GM12878 (cell line): Measurements from ENCODE around the gene FABP1.

Experiments
- BHLHE40 ChIP-seq, 2 experiments: fragments of 450-650 bp in 1 of 2; IDR thresholded peaks; 2 replicates each; pipeline ENCODE4 v1.6.1; 2011 to 2017; ENCODE audit warnings: low read depth in 2 of 2, borderline replicate concordance in 1 of 2, improper control_type of control experiment in 1 of 2, low read length in 1 of 2, mild to moderate bottlenecking in 1 of 2
- CEBPB ChIP-seq, 2 experiments: fragments of 150-350 bp in 1 of 2; IDR thresholded peaks; 2 replicates each; pipeline ENCODE4 v1.6.1; 2012 to 2014; ENCODE audit warnings: low read depth in 2 of 2, low read length in 2 of 2, borderline replicate concordance in 1 of 2, inconsistent platforms in 1 of 2
- CTCF ChIP-seq, 3 experiments: IDR thresholded peaks in 2 of 3; conservative IDR thresholded peaks in 1 of 3; 2 replicates each; pipeline ENCODE4 v1.5.1; 2011; ENCODE audit warnings: low read depth in 3 of 3, low read length in 3 of 3, mild to moderate bottlenecking in 3 of 3, control low read depth in 2 of 3, moderate library complexity in 2 of 3, inconsistent platforms in 1 of 3, mixed read lengths in 1 of 3; ENCODE audit not compliant: control insufficient read depth in 2 of 3, insufficient read depth in 1 of 3; ENCODE audit errors: extremely low read depth in 1 of 3
- EP300 ChIP-seq, 2 experiments: fragments of 150-350 bp in 1 of 2; IDR thresholded peaks; 2 replicates each; pipeline ENCODE4 v1.6.1; 2011 to 2012; ENCODE audit warnings: low read depth in 2 of 2, low read length in 2 of 2, borderline replicate concordance in 1 of 2, improper control_type of control experiment in 1 of 2, inconsistent platforms in 1 of 2; ENCODE audit not compliant: control insufficient read depth in 1 of 2
- EZH2 ChIP-seq: IDR thresholded peaks from 2 replicates; pipeline ENCODE4 v1.6.1; 2012; ENCODE audit warnings: low read depth, mild to moderate bottlenecking, control low read depth, inconsistent platforms, low read length, borderline replicate concordance; ENCODE audit not compliant: control insufficient read depth
- MXI1 ChIP-seq: fragments of 150-350 bp; IDR thresholded peaks from 2 replicates; pipeline ENCODE4 v1.6.1; 2011; ENCODE audit warnings: low read depth, mild to moderate bottlenecking, inconsistent platforms, low read length, improper control_type of control experiment
- NFYB ChIP-seq: IDR thresholded peaks from 2 replicates; pipeline ENCODE4 v1.6.1; 2011; ENCODE audit warnings: low read depth, mild to moderate bottlenecking, low read length, improper control_type of control experiment, moderate library complexity; ENCODE audit not compliant: insufficient read depth
- NR2C2 ChIP-seq: IDR thresholded peaks from 2 replicates; pipeline ENCODE4 v1.6.1; 2011; ENCODE audit warnings: borderline replicate concordance, low read depth; ENCODE audit not compliant: control insufficient read depth, insufficient read length
- POLR2AphosphoS5 ChIP-seq: IDR thresholded peaks from 2 replicates; pipeline ENCODE4 v1.6.1; 2011; ENCODE audit warnings: mild to moderate bottlenecking, low read length, inconsistent platforms
- RFX5 ChIP-seq: IDR thresholded peaks from 2 replicates; pipeline ENCODE4 v1.6.1; 2011; ENCODE audit warnings: low read depth, low read length, improper control_type of control experiment
- TBL1XR1 ChIP-seq: IDR thresholded peaks from 2 replicates; pipeline ENCODE4 v1.6.1; 2012; ENCODE audit warnings: low read depth, low read length, improper control_type of control experiment
- USF1 ChIP-seq: IDR thresholded peaks from 2 replicates; pipeline ENCODE4 v1.6.1; 2011; ENCODE audit warnings: borderline replicate concordance, low read depth, mild to moderate bottlenecking, moderate library complexity, mixed read lengths, low read length; ENCODE audit not compliant: insufficient read depth; ENCODE audit errors: extremely low read length
- TF ChIP-seq, protein P1 (sequence below): IDR thresholded peaks from 2 replicates; pipeline ENCODE4 v1.6.1; 2011; ENCODE audit warnings: low read depth, mild to moderate bottlenecking, low read length, moderate library complexity, borderline replicate concordance; ENCODE audit errors: extremely low read depth

DNA sequence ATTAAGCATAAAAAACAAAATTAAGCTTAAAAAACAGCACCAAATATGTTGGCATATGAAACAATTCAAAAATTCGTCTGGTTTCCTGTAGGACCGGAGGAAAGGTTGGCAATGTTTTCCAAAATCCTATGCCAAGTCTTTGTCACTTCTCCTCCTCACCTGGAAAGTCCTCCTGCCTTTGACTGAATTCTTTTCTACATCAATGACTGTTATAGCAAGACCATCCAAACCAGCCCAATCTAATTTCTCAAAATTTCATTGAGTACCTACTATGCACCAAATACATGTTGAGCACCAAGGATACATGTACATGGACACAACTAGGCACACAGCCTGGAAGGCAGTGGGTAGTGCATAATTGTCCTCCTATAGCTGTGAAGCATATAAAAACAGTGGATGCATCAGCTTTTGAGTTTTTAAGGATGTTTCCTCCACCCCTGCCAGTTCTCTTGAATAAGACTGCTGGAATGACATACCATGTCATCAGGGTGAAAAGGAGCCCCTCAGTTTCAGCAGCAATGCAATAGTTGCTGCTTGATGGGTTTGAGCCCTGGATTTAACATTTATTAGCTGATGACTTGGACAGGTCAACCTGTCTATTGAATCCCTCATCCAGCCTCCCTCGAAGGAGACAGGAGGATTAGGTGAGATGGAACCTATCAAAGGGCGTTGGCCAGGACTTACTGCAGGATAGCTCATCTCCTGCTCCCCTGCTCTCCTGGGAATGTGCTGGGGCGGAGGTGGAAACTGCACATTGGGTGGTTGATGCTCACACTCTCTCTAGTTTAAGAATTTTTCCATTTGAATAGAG, 4.5 kb downstream of the FABP1 start:
- TF ChIP-seq NR2C2, result no peak
- no peak for TF ChIP-seq CEBPB (IDR thresholded peaks at IDR 0.05; ENCODE audit: borderline replicate concordance in 1 of 2, low read depth in 2 of 2, low read length in 2 of 2)
- TF ChIP-seq EZH2, result no peak
- no peak for TF ChIP-seq RFX5
- no peak for TF ChIP-seq EP300 (IDR thresholded peaks at IDR 0.05; ENCODE audit: borderline replicate concordance in 1 of 2, control insufficient read depth in 1 of 2, low read depth in 2 of 2, low read length in 2 of 2)
- no peak for TF ChIP-seq TBL1XR1
- TF ChIP-seq, protein P1, sequence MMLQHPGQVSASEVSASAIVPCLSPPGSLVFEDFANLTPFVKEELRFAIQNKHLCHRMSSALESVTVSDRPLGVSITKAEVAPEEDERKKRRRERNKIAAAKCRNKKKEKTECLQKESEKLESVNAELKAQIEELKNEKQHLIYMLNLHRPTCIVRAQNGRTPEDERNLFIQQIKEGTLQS, result no peak
- no peak for TF ChIP-seq CTCF (IDR thresholded peaks at IDR 0.05 in 2 of 3, conservative IDR thresholded peaks at IDR 0.05 in 1 of 3; ENCODE audit: control insufficient read depth in 2 of 3, extremely low read depth in 1 of 3, insufficient read depth in 1 of 3, low read depth in 3 of 3, low read length in 3 of 3)
- no peak for TF ChIP-seq POLR2AphosphoS5
- TF ChIP-seq MXI1, result no peak
- no peak for TF ChIP-seq BHLHE40 (IDR thresholded peaks at IDR 0.05; ENCODE audit: borderline replicate concordance in 1 of 2, low read depth in 2 of 2, low read length in 1 of 2)
- no peak for TF ChIP-seq USF1
- TF ChIP-seq NFYB, result no peak
